Choroid plexus epithelial cell (primary cell): Measurements from ENCODE around the gene RBPMS2.
"Not testable (repeated sequence)": the region's sequence is repeated elsewhere in the genome, so short reads cannot be mapped to it uniquely, and the experiment has no call there.

Experiments
- DNase-seq: peaks from one replicate; pipeline ENCODE4 v3.0.0-alpha.2; 2010; ENCODE audit warnings: low read depth
- H3K4me3 ChIP-seq: 2 replicates; pipeline ENCODE4 v1.5.1; 2011; ENCODE audit warnings: low read depth, mild to moderate bottlenecking, control low read depth, low read length, moderate library complexity
- CTCF ChIP-seq: conservative IDR thresholded peaks from 2 replicates; pipeline ENCODE4 v1.5.1; 2011; ENCODE audit warnings: low read depth, mild to moderate bottlenecking, control low read depth, inconsistent platforms, low read length, moderate library complexity

Gene RBPMS2

GRCh38 chr15:64747578-64747977 lies 27.8 kb downstream of the RBPMS2 start:
- DNase-seq = no peak
- TF ChIP-seq CTCF = no peak

GRCh38 chr15:64746921-64747320 lies 28.5 kb downstream of the RBPMS2 start:
- no peak for DNase-seq

More at GRCh38 chr15:64747578-64747977, 27.8 kb downstream of the RBPMS2 start:
- H3K4me3 ChIP-seq = no peak overlapping the region

GRCh38 chr15:64746356-64746755 lies 29.0 kb downstream of the RBPMS2 start:
- no peak for TF ChIP-seq CTCF
- DNase-seq = no peak
- no peak overlapping the region for H3K4me3 ChIP-seq

More at GRCh38 chr15:64746921-64747320, 28.5 kb downstream of the RBPMS2 start:
- no peak for TF ChIP-seq CTCF
- no peak overlapping the region for H3K4me3 ChIP-seq

GRCh38 chr15:64743691-64744090 lies 31.7 kb downstream of the RBPMS2 start:
- no peak overlapping the region for H3K4me3 ChIP-seq
- no peak for DNase-seq
- TF ChIP-seq CTCF = no peak

GRCh38 chr15:64742921-64743320 lies 32.5 kb downstream of the RBPMS2 start:
- TF ChIP-seq CTCF = no peak
- no peak overlapping the region for H3K4me3 ChIP-seq
- DNase-seq = no peak

- H3K4me3 ChIP-seq = no peak overlapping the region
- DNase-seq = no peak
- no peak for TF ChIP-seq CTCF
Observed at GRCh38 chr15:64742385-64742784, 33.0 kb downstream of the RBPMS2 start.

- not testable (repeated sequence) for H3K4me3 ChIP-seq, DNase-seq
Observed at GRCh38 chr15:64741708-64742107, 33.7 kb downstream of the RBPMS2 start.
